Ishikawa (cell line): Measurements from ENCODE around the gene ARRB1.

ENCODE experiments used
- CEBPB ChIP-seq: IDR thresholded peaks from 2 replicates; pipeline ENCODE4 v1.6.1; 2012
- EGR1 ChIP-seq: IDR thresholded peaks from 2 replicates; pipeline ENCODE4 v1.6.1; 2012
- EP300 ChIP-seq: IDR thresholded peaks from 2 replicates; pipeline ENCODE4 v1.6.1; 2012; ENCODE audit warnings: borderline replicate concordance
- FOXM1 ChIP-seq: IDR thresholded peaks from 2 replicates; pipeline ENCODE4 v1.6.1; 2012; ENCODE audit warnings: low read depth, borderline replicate concordance
- NFIC ChIP-seq: IDR thresholded peaks from 2 replicates; pipeline ENCODE4 v1.6.1; 2012
- RAD21 ChIP-seq: IDR thresholded peaks from 2 replicates; pipeline ENCODE4 v1.6.1; 2012; ENCODE audit warnings: low read depth
- TAF1 ChIP-seq: IDR thresholded peaks from 2 replicates; pipeline ENCODE4 v1.6.1; 2012; ENCODE audit warnings: low read depth, mild to moderate bottlenecking
- TCF12 ChIP-seq: IDR thresholded peaks from 2 replicates; pipeline ENCODE4 v1.6.1; 2012; ENCODE audit warnings: low read depth
- TEAD4 ChIP-seq: IDR thresholded peaks from 2 replicates; pipeline ENCODE4 v1.6.1; 2012
- YY1 ChIP-seq: IDR thresholded peaks from 2 replicates; pipeline ENCODE4 v1.6.1; 2012; ENCODE audit warnings: low read depth
- ZBTB7A ChIP-seq: IDR thresholded peaks from 2 replicates; pipeline ENCODE4 v1.6.1; 2012; ENCODE audit warnings: low read depth
- TF ChIP-seq, protein P1 (sequence below): IDR thresholded peaks from 2 replicates; pipeline ENCODE4 v1.6.1; 2012; ENCODE audit warnings: low read depth, mild to moderate bottlenecking

Gene ARRB1

GRCh38 chr11:75223954-75224643, 127.4 kb downstream of the ARRB1 start:
- TF ChIP-seq YY1 = no peak
- TF ChIP-seq EGR1 = no peak
- TF ChIP-seq, protein P1, sequence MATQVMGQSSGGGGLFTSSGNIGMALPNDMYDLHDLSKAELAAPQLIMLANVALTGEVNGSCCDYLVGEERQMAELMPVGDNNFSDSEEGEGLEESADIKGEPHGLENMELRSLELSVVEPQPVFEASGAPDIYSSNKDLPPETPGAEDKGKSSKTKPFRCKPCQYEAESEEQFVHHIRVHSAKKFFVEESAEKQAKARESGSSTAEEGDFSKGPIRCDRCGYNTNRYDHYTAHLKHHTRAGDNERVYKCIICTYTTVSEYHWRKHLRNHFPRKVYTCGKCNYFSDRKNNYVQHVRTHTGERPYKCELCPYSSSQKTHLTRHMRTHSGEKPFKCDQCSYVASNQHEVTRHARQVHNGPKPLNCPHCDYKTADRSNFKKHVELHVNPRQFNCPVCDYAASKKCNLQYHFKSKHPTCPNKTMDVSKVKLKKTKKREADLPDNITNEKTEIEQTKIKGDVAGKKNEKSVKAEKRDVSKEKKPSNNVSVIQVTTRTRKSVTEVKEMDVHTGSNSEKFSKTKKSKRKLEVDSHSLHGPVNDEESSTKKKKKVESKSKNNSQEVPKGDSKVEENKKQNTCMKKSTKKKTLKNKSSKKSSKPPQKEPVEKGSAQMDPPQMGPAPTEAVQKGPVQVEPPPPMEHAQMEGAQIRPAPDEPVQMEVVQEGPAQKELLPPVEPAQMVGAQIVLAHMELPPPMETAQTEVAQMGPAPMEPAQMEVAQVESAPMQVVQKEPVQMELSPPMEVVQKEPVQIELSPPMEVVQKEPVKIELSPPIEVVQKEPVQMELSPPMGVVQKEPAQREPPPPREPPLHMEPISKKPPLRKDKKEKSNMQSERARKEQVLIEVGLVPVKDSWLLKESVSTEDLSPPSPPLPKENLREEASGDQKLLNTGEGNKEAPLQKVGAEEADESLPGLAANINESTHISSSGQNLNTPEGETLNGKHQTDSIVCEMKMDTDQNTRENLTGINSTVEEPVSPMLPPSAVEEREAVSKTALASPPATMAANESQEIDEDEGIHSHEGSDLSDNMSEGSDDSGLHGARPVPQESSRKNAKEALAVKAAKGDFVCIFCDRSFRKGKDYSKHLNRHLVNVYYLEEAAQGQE = no peak
- peak; percentile 22; the same call in 1 of the 2 replicates for TF ChIP-seq RAD21
- no peak for TF ChIP-seq FOXM1
- no peak for TF ChIP-seq TAF1

DNA sequence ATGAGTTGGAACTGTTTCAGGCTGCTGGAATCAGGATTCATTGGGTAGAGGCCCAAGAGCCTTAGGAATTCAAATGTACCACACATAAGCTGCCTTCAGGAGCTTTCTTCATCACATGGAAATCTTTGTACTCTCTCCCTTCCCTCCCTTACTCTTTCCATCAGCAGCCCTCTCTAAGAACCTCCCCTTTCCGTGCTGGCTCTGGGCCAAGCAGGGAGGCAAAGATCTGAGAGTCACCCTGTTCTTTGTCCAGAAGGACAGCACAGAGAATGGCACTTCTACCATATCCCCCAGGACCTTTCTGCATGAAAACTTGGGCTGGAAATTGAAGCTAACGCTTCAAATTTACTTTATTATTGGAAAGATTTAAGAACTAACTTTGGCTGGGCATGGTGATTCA, 131.6 kb downstream of the ARRB1 start:
- TF ChIP-seq EGR1 (no peak), NFIC (no peak), TAF1 (no peak), CEBPB (no peak), TCF12 (no peak), TEAD4 (no peak), ZBTB7A (no peak)

DNA sequence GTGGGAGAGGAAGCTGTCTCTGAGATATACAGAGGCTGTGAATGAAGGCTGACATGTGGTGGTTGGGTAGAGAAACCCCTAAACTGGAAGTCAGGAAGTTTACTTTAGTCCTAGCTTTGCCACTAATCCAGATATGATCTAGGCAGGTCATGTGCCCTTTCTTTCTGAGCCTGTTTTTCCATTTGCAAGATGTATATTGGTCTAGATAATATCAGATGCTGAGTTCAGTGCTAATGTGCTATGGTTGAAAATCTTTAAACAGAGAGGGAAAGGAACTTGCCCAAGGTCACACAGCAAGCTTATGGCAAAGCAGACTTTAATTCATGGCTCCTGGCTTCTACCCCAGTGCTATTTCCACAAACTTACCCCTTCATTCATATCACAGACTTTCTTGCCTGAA, 136.6 kb downstream of the ARRB1 start:
- TF ChIP-seq ZBTB7A (no peak), TEAD4 (no peak), EP300 (no peak), RAD21 (no peak), CEBPB (no peak)

DNA sequence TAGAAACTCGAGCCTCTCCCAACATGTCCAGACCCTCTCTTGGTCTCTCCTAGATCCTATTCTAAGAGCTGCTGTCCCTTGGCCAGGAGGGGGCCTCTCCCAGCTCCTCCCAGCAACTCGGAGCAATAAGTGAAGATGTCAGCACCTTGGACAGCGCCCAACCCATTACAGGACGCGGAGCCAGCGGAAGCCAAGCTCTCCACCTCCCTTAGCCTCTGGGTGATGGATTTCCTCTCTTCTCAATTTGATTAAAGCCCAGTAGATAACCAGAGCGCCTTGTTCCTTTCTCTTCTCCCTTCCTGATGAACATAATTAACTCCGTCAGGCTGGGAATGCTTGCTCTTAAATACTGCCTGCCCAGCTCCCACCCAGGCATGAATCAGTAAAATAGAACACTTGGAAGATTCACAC, 137.0 kb downstream of the ARRB1 start:
- TF ChIP-seq ZBTB7A = no peak
- TF ChIP-seq, protein P1 = peak; percentile 99
